NCI-H69 (cell line): ENCODE results near the gene JAML.

Experiments used
- DNase-seq: peaks from one replicate; lab custom pipeline; 2025; lab: John Stamatoyannopoulos, UW

JAML gene

DNA sequence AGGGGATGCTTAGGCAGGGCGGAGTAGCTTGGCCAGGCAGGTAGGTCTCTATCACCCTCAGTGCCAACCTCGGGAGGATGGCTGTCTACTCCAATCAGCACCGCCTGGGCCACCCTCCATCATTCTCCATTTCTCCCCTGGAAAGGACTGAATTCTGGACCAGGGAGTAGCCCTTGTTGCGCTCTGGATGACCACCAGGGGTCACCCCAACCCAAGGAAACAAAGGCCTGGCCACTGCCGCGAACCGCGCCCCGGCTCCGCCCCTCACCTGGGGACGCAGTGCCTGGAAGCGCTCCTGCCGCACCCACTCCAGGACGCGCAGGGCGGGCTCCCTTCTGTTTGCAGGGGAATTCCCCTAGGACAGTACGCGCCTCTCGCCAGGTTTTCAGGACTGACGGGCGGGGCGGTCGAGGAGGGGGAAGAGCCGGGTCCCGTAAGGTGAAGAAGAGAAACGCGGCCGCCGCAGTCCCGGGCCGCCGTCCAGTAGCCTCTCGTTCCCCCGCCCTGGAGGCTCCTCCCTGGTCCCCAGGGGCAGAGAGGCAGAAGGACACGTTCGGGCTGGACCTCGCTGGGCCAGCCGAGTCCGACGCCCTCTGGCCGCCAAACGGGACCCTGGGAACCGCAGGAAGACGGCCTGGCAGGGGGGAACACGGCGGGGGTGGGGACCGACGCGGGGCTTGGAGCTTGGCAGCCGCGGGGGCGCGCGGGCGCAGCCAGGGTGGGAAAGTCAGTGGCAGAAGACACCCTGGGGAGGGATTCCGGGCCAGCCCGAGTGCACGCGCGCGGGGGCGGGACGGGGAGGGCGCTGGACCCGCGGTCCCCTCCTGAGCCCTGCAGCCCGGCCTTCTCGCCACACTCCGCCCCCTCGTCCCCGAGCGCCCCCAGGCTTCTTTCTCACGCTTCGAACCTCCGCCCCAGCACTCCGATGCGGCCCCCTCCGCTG is 79.3 kb downstream of the JAML start:
- peak; percentile 95 for DNase-seq

DNA sequence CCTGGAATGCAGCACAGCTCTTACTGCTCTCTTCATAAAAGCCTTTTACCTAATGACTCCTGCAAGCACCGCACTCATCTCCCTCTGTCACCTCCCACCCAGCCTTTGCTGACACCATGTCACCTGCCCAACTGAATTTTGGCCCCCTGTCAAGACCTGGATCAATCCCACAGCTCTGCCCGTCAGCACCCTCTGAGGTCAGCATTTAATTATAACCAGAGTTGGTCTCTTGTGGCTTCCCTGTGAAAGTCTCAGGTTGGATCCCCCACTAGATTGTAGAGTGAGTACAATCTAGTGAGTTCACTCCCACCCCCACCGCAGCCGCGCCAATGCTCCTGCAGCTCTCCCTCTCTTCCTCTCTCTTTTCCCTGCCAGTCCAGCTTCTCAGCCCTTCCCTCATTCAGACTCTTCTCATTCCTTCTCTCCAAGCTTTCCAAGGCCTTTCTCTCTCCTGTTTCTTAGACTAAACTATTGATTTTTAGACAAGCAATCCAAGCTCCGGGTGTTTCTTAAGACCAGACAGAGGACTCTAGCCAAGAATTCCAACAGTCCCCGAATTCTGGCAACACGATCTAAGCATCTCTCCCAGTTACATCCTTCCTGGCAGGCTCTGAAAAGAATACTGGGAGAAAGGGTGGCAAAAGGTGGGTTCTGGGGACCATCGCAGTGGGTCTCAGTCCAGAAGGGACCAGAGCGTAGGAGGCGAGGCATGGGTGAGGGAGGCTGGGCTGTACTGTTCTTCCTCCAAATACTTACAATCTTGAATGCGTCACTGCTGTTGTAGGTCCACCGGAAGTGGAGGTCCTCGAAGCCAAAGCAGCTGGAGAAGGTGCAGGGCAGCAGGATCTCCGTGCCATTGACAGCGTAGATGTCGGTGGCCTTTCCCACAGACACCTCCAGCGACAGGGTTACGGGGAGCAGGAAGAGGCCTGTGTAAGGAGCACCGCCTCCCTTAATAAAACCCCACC is 80.2 kb downstream of the JAML start:
- peak; percentile 40 for DNase-seq
